ENCODE results near the gene PPM1D.
"Not testable (repeated sequence)": the region's sequence is repeated elsewhere in the genome, so short reads cannot be mapped to it uniquely, and the experiment has no call there.

The PPM1D gene

DNA sequence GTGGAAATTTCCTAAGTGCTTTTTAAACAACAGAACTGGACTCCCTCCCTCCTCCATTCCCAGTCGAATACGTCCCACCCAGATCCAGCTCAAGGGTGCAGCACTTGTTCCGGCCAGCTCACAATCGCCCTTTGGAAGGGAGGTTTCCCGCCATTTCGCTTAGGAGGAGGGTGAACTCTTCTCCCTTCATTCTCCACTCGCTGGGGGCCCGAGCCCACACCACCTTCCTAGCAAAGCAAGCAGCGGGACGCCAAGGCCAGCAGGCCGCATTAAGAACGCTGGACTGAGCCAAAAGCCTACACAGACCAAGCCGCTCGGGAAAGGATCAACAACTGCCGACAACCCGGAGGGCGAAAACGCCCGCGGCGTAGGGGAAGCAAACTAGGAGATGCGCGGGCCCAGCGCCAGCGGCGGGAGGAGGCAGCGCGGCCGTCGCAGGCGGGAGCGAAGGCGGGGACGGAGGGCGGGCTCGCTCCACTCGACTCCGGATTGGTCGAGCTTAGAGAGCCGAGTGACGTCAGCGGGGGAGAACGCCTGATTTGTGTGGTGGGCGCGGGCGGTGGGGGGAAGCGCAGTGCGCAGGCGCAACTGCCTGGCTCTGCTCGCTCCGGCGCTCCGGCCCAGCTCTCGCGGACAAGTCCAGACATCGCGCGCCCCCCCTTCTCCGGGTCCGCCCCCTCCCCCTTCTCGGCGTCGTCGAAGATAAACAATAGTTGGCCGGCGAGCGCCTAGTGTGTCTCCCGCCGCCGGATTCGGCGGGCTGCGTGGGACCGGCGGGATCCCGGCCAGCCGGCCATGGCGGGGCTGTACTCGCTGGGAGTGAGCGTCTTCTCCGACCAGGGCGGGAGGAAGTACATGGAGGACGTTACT, at the start of gene PPM1D:
Gene PPM1D (plus strand): TSS at position 574 of the 870 bp plus-strand sequence. CDS start 222 bp downstream, at position 796.
- DNase-seq (ENCODE audit: low spot score), result peak; percentile 99

DNA sequence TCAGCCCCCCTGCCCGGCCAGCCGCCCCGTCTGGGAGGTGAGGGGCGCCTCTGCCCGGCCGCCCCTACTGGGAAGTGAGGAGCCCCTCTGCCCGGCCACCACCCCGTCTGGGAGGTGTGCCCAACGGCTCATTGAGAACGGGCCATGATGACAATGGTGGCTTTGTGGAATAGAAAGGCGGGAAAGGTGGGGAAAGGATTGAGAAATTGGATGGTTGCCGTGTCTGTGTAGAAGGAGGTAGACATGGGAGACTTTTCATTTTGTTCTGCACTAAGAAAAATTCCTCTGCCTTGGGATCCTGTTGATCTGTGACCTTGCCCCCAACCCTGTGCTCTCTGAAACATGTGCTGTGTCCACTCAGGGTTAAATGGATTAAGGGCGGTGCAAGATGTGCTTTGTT, 47.7 kb upstream of the PPM1D start:
- DNase-seq (ENCODE audit: low spot score), result not testable (repeated sequence)

GRCh38 chr17:60554377-60554788, 45.6 kb upstream of the PPM1D start:
- DNase-seq (ENCODE audit: low spot score), result no peak

DNA sequence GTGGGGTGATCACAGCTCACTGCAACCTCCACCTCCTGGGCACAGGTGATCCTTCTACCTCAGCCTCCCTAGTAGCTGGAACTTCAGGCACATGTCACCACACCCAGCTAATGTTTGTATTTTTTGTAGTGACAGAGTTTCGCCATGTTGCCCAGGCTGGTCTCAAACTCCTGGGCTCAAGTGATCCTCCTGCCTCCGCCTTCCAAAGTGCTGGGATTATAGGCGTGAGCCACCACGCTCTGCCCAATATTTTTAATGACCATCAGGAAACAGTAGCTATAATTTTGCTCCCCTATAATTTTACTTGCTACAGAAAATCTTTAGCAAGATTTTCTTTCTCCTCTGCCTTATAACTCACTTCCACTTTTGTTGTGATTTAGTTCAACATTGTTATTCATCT, 44.2 kb upstream of the PPM1D start:
- DNase-seq (ENCODE audit: low spot score), result no peak

GRCh38 chr17:60557805-60558204, 42.2 kb upstream of the PPM1D start:
- no peak for DNase-seq (ENCODE audit: low spot score)

DNA sequence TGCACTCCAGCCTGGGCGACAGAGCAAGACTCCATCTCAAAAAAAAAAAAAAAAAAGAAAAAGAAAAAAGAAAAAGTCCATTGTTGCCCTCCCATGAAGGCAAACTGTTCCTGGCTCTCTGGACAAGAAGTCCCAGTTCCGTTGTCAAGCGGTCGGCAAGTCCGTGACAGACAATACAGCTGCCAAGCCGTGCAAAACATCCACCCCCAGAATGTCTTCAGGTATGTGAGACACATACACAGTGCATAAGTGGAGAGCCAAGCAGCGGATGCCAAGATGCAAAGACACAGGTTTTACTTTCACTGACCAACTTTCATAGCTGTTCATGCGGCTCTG, 40.4 kb upstream of the PPM1D start:
- no peak for DNase-seq (ENCODE audit: low spot score)

- no peak for DNase-seq (ENCODE audit: low spot score)
These were observed 39.8 kb upstream of the PPM1D start for GRCh38 chr17:60559995-60560859.

DNA sequence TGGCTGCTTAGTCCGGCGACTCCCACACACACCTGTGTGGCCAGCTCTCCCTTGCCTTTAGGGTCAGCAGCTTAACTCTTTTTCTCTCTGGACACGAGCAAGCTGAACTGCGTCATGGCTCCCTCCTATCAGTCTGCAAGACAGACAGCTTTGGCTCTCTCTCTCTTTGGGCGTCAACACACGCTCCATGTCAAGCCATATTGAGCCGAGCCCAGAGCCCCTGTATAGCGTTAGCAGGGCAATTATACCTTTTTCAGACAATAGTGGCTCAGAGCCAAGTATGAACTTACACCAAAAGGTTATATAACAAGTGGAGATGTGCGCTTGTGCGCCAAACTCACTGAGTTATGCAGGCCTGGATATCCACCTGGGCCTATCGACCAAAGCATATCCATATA, 39.1 kb upstream of the PPM1D start:
- no peak for DNase-seq (ENCODE audit: low spot score)

DNA sequence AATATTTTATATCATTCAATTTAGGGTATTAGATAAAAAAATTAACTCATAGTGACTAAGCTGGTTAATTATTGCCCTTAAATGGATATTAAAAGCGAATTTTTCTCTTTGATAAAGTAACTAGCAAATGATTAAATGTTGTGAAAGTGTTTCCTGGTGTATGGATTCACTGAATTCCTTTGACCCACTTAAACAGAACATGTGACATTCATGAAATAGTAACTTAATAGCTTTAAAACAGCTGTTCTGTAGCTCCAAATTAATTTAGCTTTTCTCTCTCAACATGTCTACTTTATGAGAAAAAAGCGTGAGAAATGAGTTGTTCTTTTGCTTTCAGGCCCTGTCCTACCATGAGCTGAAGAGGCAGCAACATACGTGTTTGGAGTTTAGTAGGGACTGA, 37.6 kb upstream of the PPM1D start:
- DNase-seq (ENCODE audit: low spot score), result no peak

DNA sequence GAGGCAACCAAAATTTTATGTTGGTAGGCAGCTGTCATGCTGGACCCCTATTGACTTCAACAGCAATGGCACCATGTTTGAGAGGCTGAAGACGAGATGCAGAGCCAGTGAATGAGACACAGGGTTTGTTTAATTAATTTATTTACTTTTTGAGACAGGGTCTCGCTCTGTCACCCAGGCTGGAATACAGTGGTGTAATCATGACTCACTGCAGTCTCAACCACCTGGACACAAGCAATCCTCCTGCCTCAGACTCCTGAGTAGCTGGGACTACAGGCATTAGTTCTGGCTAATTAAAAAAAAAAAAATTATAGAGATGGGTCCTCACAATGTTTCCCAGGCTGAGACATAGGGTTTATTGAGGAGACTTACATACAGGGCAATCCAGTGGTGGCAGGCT, 36.2 kb upstream of the PPM1D start:
- DNase-seq (ENCODE audit: low spot score), result no peak

DNA sequence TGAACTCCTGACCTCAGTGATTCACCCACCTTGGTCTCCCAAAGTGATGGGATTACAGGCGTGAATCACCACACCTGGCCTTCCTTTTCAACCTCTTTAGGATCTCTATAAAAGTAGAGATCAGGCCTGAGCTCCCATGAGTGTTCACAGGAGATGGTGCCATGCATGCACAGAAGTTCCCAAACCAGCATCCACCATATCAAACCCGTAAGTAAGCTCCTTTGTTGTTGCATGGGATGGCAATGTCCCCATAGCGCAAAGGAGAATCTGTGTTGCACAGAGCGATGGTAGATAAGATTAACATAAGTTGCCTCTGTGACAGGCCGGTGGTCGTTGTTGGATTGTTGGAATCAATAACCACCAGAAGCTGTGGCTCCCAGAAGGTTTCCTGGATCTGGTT, 34.8 kb upstream of the PPM1D start:
- no peak for DNase-seq (ENCODE audit: low spot score)

DNA sequence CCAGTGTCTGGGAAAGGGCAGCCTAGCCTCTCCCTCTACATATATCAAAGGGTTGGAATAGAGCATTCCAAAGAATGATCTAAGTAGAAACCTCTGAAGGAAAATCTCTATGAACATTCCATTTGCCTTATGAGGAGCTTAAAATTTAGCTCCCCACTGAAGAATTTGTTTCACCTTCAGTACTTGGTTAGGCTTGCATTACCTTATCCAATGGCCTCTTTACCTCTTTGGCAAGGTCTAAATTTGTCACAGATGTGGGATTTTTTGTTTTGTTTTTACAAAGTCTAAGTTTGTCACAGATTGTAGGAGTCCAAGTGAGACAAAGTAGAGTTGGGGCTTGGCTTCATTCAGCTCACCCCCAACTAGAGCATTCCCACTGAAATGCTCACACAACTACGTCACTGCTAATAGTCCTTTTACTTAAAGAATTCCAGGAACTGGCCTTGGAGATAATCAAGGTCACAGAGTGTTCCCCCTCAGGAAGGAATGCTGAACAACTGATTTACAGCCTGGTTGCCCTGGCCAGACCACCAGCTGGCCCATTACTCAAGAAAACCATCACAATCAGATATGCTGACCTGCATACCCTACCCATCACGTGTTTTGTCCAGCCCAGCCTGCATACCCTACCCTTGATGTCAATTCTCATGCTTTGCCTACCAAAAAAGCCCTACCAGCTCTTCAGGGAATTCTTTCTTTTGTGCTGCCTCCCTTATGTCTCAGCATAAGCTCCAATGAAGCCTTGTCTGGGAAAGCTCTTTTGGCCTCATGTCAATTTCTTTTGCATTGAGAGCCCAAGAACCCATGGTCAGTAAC, 26.5 kb upstream of the PPM1D start:
- no peak for DNase-seq (ENCODE audit: low spot score)

DNA sequence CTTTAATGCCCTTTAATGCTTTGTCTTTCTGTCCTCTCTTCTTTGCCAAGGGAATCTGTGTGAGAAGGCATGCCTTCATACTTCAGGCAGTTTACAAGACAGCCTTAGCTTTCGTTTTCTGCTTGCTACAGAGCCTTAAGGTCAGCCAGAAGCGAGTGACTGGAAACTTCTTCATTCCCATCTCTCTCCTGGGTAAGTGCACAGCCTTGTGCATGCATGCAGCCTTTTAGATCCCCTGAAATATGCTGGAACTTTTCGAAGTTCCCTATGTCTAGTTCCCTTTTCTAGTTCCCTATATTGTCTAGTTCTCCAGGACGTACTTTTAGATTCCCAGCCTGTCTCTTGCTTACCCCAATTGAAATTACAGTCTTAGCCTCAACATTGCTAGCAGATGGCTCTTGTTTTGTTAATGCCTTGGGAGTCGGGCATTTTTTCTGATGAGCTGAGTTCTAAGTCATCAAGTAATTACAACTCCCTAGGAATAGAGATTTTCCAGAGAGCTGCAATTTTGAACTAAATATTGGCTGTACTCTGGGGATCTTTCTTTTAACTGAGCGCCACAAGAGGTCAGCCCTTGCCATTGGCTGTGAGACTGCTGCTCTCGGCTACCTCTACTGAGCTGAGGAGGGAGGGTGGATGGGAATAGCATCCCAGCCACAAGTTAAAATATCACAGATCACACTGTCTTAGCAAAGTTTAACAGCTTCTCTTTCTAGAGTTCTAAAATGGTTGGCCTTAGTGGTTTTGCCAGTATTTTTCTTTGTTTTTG, 22.7 kb upstream of the PPM1D start:
- DNase-seq (ENCODE audit: low spot score), result peak; percentile 57

DNA sequence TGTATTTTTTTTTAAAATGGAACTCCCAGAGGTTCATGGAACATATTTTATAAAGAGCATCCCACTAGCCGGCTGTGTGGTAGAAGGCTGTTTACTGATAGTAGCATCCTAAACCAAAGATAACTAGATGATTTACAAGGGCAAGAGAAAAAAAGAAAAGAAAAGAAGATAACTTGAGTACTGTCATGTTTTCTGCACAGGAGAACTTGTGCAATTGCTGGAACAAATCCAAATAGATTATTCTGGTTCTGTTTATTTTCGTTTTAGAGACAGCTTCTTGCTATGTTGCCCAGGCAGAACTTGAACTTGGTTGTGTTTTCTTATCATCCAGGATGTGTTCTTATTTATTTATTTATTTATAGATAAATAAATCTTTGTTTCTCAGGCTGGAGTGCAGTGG, 20.9 kb upstream of the PPM1D start:
- no peak for DNase-seq (ENCODE audit: low spot score)

DNA sequence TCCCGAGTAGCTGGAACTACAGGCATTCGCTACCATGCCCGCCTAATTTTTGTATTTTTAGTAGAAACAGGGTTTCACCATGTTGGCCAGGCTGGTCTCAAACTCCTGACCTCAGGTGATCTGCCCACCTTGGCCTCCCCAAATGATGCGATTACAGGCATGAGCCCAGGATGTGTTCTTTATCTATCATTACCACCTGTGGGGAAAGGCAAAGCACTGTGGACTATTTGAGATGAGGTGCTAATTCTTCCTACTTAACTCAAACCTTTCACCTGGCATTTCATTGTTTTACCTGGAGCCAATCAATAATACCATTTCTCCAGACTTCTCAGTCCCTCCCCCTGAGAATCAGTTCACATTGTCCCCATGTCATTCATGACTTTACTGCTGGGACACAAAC, 20.4 kb upstream of the PPM1D start:
- DNase-seq (ENCODE audit: low spot score), result no peak

DNA sequence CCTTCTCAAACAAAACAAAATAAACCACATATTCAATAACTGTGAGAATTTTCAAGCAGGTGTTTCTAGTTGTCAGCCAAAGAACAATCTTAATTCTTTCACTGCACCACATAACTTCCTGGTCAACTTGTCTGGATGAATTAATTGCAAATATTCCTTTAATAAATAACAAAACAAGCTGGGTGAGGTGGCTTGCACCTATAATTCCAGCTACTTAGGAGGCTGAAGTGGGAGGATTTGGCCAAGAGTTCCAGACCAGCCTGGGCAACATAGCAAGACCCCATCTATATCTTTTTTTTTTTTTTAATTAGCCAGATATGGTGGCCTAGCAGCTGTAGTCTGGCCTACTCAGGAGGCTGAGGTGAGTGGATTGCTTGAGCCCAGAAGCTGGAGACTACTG, 17.0 kb upstream of the PPM1D start:
- DNase-seq (ENCODE audit: low spot score), result no peak

DNA sequence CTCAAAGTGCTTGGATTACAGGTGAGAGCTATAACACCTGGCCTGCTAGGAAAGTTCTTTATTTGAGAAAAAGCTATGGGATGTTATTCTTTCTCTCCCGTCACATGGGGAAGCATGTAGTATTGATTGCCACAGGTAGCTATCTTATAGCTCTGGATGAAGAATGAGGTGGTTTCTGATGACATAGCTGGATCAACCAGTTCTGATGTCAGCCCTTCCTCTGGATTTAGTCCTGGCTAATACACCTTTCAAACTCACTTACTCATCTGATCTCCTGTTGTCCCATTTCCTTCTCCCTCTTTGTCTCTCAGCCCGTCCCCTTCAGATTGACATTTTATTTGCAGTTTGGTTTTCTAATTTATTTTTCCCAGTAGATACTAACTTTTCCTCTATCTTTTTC, 14.1 kb upstream of the PPM1D start:
- DNase-seq (ENCODE audit: low spot score), result no peak

- DNase-seq (ENCODE audit: low spot score), result no peak
These were observed 13.6 kb upstream of the PPM1D start for GRCh38 chr17:60586288-60586974.

DNA sequence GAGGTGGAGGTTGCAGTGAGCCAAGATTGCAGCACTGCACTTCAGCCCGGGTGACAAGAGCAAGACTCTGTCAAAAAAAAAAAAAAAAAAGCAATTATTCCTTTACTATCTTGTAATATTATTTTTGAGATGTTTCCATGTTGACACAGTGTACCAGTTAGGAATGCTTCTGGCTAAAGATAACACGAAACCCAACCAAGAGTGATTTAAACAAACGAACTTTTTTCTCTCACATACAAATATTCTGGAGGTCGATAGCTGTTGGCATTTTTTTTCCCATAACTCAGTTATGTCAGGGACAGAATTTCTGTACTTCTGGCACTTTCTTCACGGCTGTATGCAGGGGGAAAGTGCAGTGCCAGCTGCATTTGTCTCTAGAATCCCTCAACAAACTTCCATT, 9.9 kb upstream of the PPM1D start:
- no peak for DNase-seq (ENCODE audit: low spot score)

DNA sequence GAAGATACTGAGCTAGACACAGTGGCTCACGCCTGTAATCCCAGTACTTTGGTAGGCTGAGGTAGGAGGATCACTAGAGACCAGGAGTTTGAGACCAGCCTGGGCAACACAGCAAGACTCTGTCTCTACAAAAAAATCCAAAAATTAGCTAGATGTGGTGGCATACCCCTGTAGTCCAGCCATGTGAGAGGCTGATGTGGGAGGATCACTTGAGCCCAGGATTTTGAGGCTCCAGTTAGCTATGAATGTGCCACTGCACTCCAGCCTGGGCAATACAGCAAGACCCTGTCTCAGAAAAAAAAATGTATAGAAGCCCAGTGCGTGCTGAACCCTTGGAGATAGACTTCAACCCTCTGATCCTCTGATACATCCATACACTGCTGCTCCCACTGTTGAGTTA, 7.2 kb upstream of the PPM1D start:
- DNase-seq (ENCODE audit: low spot score), result no peak

DNA sequence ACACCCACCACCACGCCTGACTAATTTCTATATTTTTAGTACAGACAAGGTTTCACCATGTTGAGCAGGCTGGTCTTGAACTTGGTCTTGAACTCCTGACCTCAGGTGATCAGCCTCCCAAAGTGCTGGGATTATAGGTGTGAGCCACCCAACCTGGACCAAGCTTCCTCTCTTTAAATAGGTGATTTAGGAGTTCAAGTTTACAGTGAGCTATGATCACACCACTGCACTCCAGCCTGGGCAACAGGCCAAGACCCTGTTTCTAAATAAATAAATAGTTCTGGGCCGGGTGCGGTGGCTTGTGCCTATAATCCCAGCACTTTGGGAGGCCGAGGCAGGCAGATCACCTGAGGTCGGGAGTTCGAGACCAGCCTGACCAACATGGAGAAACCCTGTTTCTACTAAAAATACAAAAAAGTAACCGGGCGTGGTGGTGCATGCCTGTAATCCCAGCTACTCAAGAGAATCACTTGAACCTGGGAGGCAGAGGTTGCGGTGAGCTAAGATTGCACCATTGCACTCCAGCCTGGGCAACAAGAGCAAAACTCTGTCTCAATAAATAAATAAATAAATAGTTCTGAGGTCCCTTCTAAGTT, 6.5 kb upstream of the PPM1D start:
- not testable (repeated sequence) for DNase-seq (ENCODE audit: low spot score)

Data from putamen (tissue), 1 donor.